Measurements from ENCODE around the gene DLG1.
A peak's percentile ranks its signal among the peaks of the same experiment; 100 is the strongest.

DLG1 gene

GRCh38 chr3:197226179-197226578, 72.2 kb downstream of the DLG1 start:
- peak; percentile 68 for DNase-seq
- TF ChIP-seq, protein P1, sequence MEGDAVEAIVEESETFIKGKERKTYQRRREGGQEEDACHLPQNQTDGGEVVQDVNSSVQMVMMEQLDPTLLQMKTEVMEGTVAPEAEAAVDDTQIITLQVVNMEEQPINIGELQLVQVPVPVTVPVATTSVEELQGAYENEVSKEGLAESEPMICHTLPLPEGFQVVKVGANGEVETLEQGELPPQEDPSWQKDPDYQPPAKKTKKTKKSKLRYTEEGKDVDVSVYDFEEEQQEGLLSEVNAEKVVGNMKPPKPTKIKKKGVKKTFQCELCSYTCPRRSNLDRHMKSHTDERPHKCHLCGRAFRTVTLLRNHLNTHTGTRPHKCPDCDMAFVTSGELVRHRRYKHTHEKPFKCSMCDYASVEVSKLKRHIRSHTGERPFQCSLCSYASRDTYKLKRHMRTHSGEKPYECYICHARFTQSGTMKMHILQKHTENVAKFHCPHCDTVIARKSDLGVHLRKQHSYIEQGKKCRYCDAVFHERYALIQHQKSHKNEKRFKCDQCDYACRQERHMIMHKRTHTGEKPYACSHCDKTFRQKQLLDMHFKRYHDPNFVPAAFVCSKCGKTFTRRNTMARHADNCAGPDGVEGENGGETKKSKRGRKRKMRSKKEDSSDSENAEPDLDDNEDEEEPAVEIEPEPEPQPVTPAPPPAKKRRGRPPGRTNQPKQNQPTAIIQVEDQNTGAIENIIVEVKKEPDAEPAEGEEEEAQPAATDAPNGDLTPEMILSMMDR (IDR thresholded peaks at IDR 0.05; ENCODE audit: low read depth, low read length): no peak
- Histone ChIP-seq H3K36me3 (no peaks in the 10 kb centered on the region), H3K9me3 (no peaks in the 10 kb centered on the region), H3K27me3 (no peaks in the 10 kb centered on the region), H3K4me1 (peaks cover 6% of the 10 kb centered on the region), H3K4me3 (ENCODE audit: low read depth, low read length) (no peak overlapping the region)

DNA sequence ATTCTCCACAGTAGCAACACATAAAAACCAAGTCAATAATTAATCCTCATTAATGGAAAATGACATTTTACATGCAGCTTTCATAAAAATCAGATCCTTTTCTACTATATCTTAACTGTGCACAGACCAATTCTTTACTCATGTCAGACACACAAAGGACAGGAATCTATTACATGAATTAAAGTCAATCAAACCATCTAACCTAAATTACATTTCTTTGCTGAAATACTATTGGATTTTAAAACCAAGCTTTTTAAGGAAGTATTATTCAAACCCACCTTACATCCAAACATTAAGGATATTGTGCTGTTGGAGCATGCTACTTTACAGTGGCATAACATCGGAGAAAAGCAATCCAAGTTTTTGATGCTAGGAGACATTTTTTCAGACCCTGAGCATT, 72.8 kb downstream of the DLG1 start:
- H3K4me1 ChIP-seq: peaks cover 6% of the 10 kb centered on the region
- no peaks in the 10 kb centered on the region for H3K9me3 ChIP-seq
- TF ChIP-seq, protein P1 (IDR thresholded peaks at IDR 0.05; ENCODE audit: low read depth, low read length): no peak
- no peaks in the 10 kb centered on the region for H3K36me3 ChIP-seq
- DNase-seq: no peak
- H3K27me3 ChIP-seq: no peaks in the 10 kb centered on the region
- H3K4me3 ChIP-seq (ENCODE audit: low read depth, low read length): no peak overlapping the region

- no peak overlapping the region for H3K4me3 ChIP-seq (ENCODE audit: low read depth, low read length)
- H3K4me1 ChIP-seq: peaks cover 14% of the 10 kb centered on the region
- no peak for DNase-seq
- TF ChIP-seq, protein P1 (IDR thresholded peaks at IDR 0.05; ENCODE audit: low read depth, low read length): peak; percentile 73
- H3K36me3 ChIP-seq: no peaks in the 10 kb centered on the region
- no peaks in the 10 kb centered on the region for H3K9me3 ChIP-seq
- H3K27me3 ChIP-seq: no peaks in the 10 kb centered on the region
Measured at GRCh38 chr3:197224034-197224444, 74.4 kb downstream of the DLG1 start.

GRCh38 chr3:197222937-197223370, 75.5 kb downstream of the DLG1 start:
- no peak for DNase-seq

DNA sequence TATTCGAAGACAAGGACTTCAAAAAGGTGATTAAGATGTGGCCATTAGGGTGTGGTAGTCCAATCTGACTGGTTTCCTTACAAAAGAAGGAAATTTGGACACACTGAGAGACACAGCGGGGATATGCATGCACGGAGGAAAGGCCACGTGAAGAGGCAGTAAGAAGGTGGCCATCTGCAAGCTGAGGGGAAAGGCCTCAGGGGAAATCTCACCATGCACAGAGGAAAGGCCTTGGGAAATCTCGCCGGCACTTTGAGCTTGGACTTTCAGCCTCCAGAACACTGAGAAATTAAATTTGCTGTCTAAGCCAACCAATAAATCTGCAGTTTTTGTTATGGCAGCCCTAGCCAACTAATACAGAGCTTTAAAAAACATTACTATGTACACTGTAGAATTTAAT, 78.8 kb downstream of the DLG1 start:
- H3K36me3 ChIP-seq: no peaks in the 10 kb centered on the region
- H3K4me3 ChIP-seq (ENCODE audit: low read depth, low read length): no peak overlapping the region
- H3K4me1 ChIP-seq: peaks cover 21% of the 10 kb centered on the region
- DNase-seq: peak; percentile 80
- no peaks in the 10 kb centered on the region for H3K9me3 ChIP-seq
- H3K27me3 ChIP-seq: no peaks in the 10 kb centered on the region
- TF ChIP-seq, protein P1 (IDR thresholded peaks at IDR 0.05; ENCODE audit: low read depth, low read length): no peak

More at GRCh38 chr3:197222937-197223370, 75.5 kb downstream of the DLG1 start:
- H3K9me3 ChIP-seq: no peaks in the 10 kb centered on the region
- peaks cover 20% of the 10 kb centered on the region for H3K4me1 ChIP-seq
- no peak overlapping the region for H3K4me3 ChIP-seq (ENCODE audit: low read depth, low read length)
- H3K27me3 ChIP-seq: no peaks in the 10 kb centered on the region
- TF ChIP-seq, protein P1 (IDR thresholded peaks at IDR 0.05; ENCODE audit: low read depth, low read length): no peak
- no peaks in the 10 kb centered on the region for H3K36me3 ChIP-seq

GRCh38 chr3:197218210-197218609, 80.2 kb downstream of the DLG1 start:
- peaks cover 20% of the 10 kb centered on the region for H3K4me1 ChIP-seq
- H3K4me3 ChIP-seq (ENCODE audit: low read depth, low read length): no peak overlapping the region
- H3K36me3 ChIP-seq: no peaks in the 10 kb centered on the region
- no peak for DNase-seq
- TF ChIP-seq, protein P1 (IDR thresholded peaks at IDR 0.05; ENCODE audit: low read depth, low read length): no peak
- no peaks in the 10 kb centered on the region for H3K27me3 ChIP-seq
- H3K9me3 ChIP-seq: no peaks in the 10 kb centered on the region
